Skeletal muscle cell (primary cell): Measurements from ENCODE around the gene TMEM134.

Experiments used
- DNase-seq: peaks from one replicate; pipeline ENCODE4 v3.0.0-alpha.2; 2010; ENCODE audit warnings: low read depth
- H3K4me3 ChIP-seq: 2 replicates; pipeline ENCODE4 v1.5.1; 2011; ENCODE audit warnings: low read depth, mild to moderate bottlenecking, control low read depth, low read length, moderate library complexity

The TMEM134 gene

DNA sequence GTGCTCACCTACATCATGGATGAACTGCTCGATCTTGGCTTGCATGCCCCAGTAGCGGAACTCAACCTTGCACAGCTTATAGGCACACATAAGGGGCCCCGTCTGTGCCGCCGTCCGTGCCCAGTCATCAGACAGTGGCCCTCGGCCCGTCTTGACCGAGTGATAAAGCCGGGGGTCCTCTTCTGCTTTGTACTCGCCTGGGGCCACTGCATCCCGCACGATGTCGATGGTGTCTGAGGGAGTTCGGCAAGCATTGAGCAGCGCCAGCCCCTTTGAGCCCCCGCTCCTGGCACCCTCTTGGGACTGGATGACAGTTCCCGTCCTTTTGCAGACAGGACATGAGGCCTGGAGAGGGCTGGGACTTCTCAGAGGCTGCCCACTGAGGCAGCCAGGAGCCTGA, 32.8 kb upstream of the TMEM134 start:
- no peak for DNase-seq
- H3K4me3 ChIP-seq = no peak overlapping the region

- H3K4me3 ChIP-seq = no peak overlapping the region
- no peak for DNase-seq
These were observed 32.0 kb upstream of the TMEM134 start for GRCh38 chr11:67500831-67501715.

- no peak for DNase-seq
These were observed 31.4 kb upstream of the TMEM134 start for GRCh38 chr11:67500484-67500821.

DNA sequence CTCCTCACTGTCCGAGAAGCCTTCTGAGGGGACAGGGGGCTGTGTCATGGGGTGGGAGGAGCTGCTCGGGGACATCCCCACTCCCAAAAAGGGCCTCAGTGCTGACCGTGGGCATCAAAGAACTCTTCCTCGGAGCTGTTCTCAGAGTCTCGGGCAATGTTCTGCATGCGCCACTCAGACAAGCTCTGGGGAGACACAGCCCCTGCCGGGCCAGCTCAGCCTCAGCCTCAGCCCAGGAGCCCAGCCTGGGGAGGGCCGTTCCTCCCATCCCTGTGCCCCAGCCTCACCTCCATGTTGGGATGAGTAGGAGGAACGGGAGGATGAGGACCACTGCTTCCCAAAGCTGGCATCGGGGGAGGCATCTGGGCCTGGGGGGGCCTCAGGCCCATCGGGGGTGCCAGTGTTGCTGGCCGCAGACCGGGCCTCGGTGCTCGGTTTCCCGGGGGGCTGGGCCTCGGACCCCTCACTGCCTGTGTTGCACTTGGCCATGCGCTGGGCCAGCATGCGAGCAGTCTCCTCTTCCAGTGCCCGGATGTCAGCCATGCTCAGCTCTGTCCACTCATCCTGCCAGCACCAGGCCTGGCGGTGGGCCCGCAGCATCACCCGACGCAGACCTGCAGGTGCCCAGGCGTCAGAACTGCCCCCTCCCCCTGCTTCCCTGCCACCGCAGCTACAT, 30.9 kb upstream of the TMEM134 start:
- no peak for DNase-seq
- no peak overlapping the region for H3K4me3 ChIP-seq

More at GRCh38 chr11:67500484-67500821, 31.4 kb upstream of the TMEM134 start:
- H3K4me3 ChIP-seq = no peak overlapping the region

- DNase-seq = no peak
- H3K4me3 ChIP-seq = no peak overlapping the region
These were observed 29.5 kb upstream of the TMEM134 start for GRCh38 chr11:67498544-67498972.

DNA sequence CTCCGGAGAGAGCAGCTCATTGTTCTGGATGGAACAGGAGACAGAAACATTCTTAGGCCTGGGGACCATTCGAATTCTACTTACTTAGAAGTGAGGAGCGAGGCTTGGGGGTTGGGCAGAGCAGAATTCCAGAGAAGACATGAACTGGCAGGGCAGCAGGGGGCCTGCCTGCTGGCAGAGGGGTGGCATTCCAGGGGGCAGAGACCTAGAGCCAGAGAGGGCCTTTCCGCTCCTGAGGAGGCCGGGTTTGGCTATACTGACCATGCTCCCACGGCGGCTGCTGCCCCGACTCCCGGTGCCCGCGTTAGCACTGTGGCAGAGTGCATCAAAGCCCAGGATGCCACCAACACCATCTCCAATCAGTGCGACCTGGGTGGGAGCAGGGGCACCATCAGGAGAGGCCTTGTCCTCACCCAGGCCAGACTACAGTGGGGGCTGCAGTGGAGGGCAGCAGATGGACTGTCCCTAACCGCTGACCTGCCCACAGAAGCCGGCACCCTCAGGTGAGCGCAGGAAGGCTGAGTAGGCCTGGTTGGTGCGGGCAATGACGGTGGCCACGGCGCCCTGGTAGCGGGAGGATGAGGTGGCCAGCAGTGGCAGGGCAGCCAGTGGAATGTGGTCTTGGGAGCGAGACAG, 28.7 kb upstream of the TMEM134 start:
- DNase-seq = no peak
- no peak overlapping the region for H3K4me3 ChIP-seq

- no peak overlapping the region for H3K4me3 ChIP-seq
- DNase-seq = no peak
These were observed 27.1 kb upstream of the TMEM134 start for GRCh38 chr11:67496113-67496512.

DNA sequence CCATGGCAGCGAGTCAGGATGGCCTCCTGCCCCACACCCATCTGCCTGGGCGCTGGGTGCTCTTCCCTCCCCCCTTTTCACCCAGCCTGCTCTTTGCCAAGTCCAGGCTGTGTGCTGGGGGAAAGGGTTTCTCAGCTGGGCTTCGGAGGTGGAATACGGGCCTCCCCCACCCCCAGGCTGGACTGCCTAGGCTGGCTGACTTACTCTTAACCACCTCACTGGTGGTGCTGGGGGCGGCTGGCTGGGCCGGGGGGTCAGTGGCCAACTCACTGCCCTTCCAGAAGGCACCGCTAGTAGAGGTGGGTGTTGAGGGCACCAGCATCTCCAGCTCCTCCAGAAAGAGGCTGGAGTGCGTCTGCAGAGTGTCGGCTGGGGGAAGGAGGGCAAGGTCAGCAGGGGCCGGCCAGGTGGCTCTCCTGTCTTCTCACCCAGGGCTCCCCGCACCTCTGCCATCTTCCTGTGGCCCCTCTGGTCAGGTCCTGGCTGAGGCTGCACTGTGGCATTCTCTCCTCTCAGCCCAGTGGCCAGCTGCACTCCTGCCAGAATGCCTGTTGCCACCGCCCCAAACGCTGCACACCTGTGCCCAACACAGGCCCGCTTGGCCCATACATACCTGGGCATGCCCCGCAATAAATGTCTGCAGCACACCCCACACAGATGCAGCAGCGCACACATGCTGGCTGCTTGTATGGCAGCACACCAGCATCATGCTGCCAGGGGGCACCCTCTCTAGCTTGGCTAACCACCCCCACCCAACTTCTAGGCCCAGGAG, 26.4 kb upstream of the TMEM134 start:
- DNase-seq = no peak
- H3K4me3 ChIP-seq = no peak overlapping the region

DNA sequence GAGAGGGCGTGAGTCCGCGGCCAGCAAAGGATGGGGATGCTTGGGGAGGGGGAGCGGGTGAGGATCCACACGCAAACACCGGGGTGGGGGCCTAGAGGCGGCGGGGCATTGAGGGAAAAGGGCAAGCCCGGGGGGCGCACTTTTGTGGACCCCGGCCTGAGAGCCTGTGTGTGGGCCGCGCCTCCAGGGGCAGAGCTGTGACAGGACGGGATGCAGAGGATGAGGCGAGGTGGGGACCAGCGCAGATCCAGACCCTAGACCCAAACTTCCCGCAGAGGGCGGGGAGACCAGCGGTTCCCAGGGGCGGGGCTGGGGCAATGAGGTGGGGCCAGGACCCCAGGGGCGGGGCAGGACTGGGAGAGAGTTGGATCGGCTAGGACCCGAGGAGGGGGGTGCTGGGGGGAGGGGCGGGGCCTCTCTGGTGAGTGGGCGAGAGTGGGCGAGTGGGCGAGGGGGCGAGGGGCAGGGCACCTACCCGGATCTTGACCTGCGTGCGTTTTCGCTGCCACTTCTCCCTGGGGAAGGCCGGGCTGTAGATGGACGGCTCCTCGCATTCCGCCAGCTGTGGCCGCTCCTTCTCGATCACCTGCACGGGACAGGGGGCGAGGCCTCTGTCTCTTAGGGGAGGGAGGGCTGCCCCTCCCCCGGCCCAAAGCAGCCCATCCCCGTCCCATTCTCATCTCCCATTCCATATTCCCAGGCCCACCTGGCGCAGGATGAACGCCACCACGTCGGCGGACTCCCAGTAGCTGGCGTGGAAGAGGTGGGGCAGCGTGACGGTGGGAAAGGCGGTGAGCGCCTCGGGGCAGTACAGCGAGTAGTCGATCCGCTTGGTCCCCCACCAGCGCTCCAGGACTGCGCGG, 25.6 kb upstream of the TMEM134 start:
- no peak for DNase-seq
- no peak overlapping the region for H3K4me3 ChIP-seq

GRCh38 chr11:67493548-67494370, 24.7 kb upstream of the TMEM134 start:
- no peak for DNase-seq

DNA sequence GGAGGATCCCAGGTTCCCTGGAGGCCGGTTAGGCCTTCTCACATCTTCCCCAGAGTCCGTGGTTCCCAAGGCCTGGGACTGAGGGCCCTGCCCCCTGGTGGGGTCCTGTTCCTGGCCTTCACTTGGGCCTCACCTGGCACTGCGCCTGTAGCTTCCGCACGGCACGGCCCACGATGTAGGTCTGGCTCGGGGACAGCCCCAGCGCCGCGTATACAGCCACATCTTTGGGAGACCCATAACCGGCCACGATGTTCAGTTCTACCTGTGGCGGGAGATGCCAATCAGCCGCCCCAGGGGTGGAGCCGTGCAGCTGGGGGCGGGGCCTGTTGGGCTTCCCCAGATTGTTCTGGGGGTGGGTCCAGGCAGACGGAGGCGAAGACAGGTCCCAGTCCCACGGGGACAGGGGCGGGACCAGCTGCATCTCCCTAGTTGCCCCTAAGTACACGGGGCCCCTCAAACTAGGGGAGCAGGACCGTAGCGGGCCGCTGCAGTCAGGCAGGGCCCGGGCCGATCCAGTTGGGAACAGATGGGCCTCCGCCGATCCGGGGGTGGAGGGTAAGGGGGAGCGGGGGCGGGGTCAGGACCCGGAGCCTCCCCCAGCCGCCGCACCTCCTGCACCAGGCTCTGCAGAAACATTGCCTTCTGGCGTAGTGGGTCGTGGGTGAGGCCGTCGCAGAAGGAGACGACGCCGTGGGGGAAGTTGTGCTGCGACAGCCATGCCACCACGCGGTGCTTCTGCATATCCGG, 23.9 kb upstream of the TMEM134 start:
- no peak for DNase-seq
- no peak overlapping the region for H3K4me3 ChIP-seq

More at GRCh38 chr11:67493548-67494370, 24.7 kb upstream of the TMEM134 start:
- H3K4me3 ChIP-seq = no peak overlapping the region

- no peak for DNase-seq
- no peak overlapping the region for H3K4me3 ChIP-seq
These were observed 23.1 kb upstream of the TMEM134 start for GRCh38 chr11:67492069-67492727.

DNA sequence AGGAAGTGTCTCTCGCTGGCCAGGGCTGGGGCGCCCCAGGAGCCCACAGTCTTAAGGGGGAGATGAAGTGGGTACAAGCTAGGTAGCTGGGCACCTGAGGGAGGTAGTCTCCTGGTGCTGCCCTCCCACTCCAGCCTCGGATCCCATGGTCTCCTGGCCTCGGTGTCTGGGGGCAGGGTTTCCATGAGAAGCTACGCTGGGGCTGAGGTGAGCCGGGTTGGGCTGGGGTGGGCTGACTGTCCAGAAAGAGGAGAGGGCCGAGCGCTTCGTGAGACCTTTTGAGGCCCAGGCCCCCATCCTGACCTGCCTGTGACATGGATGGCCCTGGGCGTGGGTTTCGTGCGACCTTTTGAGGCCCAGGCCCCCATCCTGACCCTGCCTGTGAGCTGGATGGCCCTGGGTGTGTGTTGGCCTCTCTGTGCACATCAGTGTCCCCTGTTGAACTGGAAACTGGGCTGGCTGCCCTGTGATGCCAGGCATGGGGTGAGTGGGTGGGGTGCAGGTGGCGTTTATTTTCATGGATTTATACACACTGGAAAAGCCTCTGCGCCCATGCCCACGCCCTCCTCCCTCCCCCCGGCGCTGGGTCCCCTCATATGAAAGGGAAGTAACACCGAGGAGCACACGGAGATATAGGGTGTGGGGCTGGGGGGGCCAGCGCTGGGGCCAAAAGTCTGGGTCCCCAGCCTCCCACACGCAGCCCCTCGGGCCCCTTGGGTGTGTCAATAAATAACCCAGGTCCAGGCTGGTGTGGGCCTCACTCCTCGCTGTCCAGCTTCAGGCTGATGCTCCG, 22.4 kb upstream of the TMEM134 start:
- no peak overlapping the region for H3K4me3 ChIP-seq
- DNase-seq = no peak

GRCh38 chr11:67490727-67491065, 21.6 kb upstream of the TMEM134 start:
- DNase-seq = no peak
- H3K4me3 ChIP-seq = no peak overlapping the region

DNA sequence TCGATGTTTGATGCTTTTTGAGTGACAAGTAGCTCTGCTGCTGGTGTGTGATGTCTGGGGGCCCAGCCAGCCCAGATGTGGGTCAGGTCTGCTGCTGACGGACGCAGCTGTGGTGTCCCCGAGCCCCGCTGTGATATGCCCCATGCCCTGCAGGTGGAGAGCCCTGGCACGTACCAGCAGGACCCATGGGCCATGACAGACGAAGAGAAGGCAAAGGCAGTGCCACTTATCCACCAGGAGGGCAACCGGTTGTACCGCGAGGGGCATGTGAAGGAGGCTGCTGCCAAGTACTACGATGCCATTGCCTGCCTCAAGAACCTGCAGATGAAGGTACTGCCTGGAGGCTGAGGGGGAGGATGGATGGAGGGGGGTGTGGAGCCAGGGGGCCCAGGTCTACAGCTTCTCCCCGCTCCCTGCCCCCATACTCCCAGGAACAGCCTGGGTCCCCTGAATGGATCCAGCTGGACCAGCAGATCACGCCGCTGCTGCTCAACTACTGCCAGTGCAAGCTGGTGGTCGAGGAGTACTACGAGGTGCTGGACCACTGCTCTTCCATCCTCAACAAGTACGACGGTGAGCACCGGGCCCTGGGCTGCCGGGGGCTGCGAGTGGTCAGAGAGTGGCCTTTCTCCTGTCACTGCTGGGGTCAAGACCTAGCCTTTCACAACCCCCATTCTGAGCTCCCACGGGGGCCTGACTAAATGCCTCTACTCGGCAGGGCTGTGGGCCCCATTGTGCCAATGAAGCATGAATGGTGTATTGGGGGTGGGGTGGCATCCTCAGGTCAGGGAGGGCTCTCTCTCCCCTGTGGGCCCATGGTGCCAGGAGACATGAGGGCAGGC, 21.1 kb upstream of the TMEM134 start:
- no peak for DNase-seq
- no peak overlapping the region for H3K4me3 ChIP-seq
